H1 (cell line): ENCODE measurements around the gene COX6A1. TPM values are rescaled to one million over a fixed set of nuclear protein-coding genes. Genes with fewer than 3 reads are reported as not detected.

Experiments used
- CTCF ChIA-PET: fragments of 300-600 bp; sonication (Branson Sonifier 250); formaldehyde crosslinking; loops from one replicate; lab custom pipeline; 2021; ENCODE audit not compliant: partially characterized antibody; lab: Charles Lee
- POLR2A ChIA-PET: fragments of 300-600 bp; sonication (Branson Sonifier 250); formaldehyde crosslinking; loops from one replicate; lab custom pipeline; 2021; ENCODE audit warnings: inconsistent platforms; ENCODE audit not compliant: partially characterized antibody; lab: Charles Lee
- DNase-seq, 2 experiments: peaks; one replicate each; pipeline versions ENCODE4 v3.0.0 to v3.0.0-alpha.2; 2010 to 2022; ENCODE audit warnings: low spot score in 2 of 2, low read depth in 1 of 2, mixed read lengths in 1 of 2
- FAIRE-seq: peaks from 2 replicates; lab custom pipeline; 2011; peaks lifted over from hg19 to GRCh38; lab: Jason Lieb, UNC
- H2AFZ ChIP-seq: 2 replicates; pipeline ENCODE4 v1.8.1; 2012; ENCODE audit warnings: low read length, inconsistent platforms
- H2AK5ac ChIP-seq: 2 replicates; pipeline ENCODE4 v1.6.1; 2013; ENCODE audit warnings: low read depth, low read length
- H2BK120ac ChIP-seq: replicated peaks from 2 replicates; pipeline ENCODE3; 2013; ENCODE audit warnings: low read depth, low read length, inconsistent platforms
- H2BK12ac ChIP-seq: 2 replicates; pipeline ENCODE4 v1.6.1; 2013; ENCODE audit warnings: low read depth, low read length
- H2BK15ac ChIP-seq: 2 replicates; pipeline ENCODE4 v1.6.1; 2013; ENCODE audit warnings: low read length
- H2BK20ac ChIP-seq: 2 replicates; pipeline ENCODE4 v1.6.1; 2013; ENCODE audit warnings: low read length
- H2BK5ac ChIP-seq: 2 replicates; pipeline ENCODE4 v1.6.1; 2013; ENCODE audit warnings: low read depth, low read length
- H3K14ac ChIP-seq: 2 replicates; pipeline ENCODE4 v1.6.1; 2013; ENCODE audit warnings: inconsistent platforms; ENCODE audit not compliant: insufficient read length
- H3K18ac ChIP-seq: 2 replicates; pipeline ENCODE4 v1.6.1; 2013; ENCODE audit warnings: low read length; ENCODE audit errors: extremely low read depth
- H3K23ac ChIP-seq: 2 replicates; pipeline ENCODE4 v1.6.1; 2013; ENCODE audit warnings: inconsistent platforms; ENCODE audit not compliant: insufficient read length
- H3K23me2 ChIP-seq: 2 replicates; pipeline ENCODE4 v1.6.1; 2013; ENCODE audit warnings: low read depth, low read length
- H3K27ac ChIP-seq: 2 replicates; pipeline ENCODE4 v1.6.1; 2011; ENCODE audit warnings: low read depth, low read length, inconsistent platforms
- H3K27me3 ChIP-seq, 4 experiments: replicated peaks in 1 of 4; 1 replicate in 1 of 4; 2 replicates in 3 of 4; pipeline versions ENCODE4 v1.6.1 to v1.8.1; 2011 to 2013; ENCODE audit warnings: low read length in 3 of 4, mild to moderate bottlenecking in 3 of 4, inconsistent platforms in 2 of 4, mixed read lengths in 2 of 4, moderate library complexity in 1 of 4; ENCODE audit not compliant: control insufficient read depth in 3 of 4, insufficient read depth in 3 of 4; ENCODE audit errors: extremely low read depth in 1 of 4
- H3K36me3 ChIP-seq, 4 experiments: 2 replicates each; pipeline versions ENCODE4 v1.6.1 to v1.8.1; 2011 to 2013; ENCODE audit warnings: mild to moderate bottlenecking in 4 of 4, low read length in 3 of 4, moderate library complexity in 2 of 4, control low read depth in 1 of 4, inconsistent platforms in 1 of 4; ENCODE audit not compliant: insufficient read depth in 4 of 4, control insufficient read depth in 2 of 4
- H3K4ac ChIP-seq: replicated peaks from 2 replicates; pipeline ENCODE3; 2013; ENCODE audit warnings: low read length, low read depth, mixed read lengths, inconsistent platforms; ENCODE audit not compliant: insufficient read length
- H3K4me1 ChIP-seq, 4 experiments: replicated peaks in 1 of 4; 1 replicate in 1 of 4; 2 replicates in 3 of 4; pipeline versions ENCODE4 v1.6.1 to v1.8.1; 2011 to 2013; ENCODE audit warnings: low read length in 3 of 4, inconsistent platforms in 2 of 4, mixed read lengths in 1 of 4; ENCODE audit not compliant: insufficient read depth in 4 of 4, control insufficient read depth in 3 of 4
- H3K4me2 ChIP-seq, 2 experiments: 2 replicates each; pipeline versions ENCODE4 v1.6.1 to v1.8.1; 2011 to 2013; ENCODE audit warnings: low read depth in 2 of 2, low read length in 2 of 2, control low read depth in 1 of 2, inconsistent platforms in 1 of 2, mild to moderate bottlenecking in 1 of 2; ENCODE audit not compliant: insufficient read depth in 1 of 2
- H3K4me3 ChIP-seq, 4 experiments: fragments of 200-600, 300-600 bp in 1 of 4; sonication (generic), shearing (Covaris generic), sonication (Bioruptor Twin) in 1 of 4; 2 replicates each; pipeline versions ENCODE4 v1.5.1 to v1.8.1; 2011 to 2016; ENCODE audit warnings: low read length in 4 of 4, low read depth in 3 of 4, control low read depth in 2 of 4, inconsistent platforms in 2 of 4, mild to moderate bottlenecking in 2 of 4, mixed read lengths in 1 of 4, moderate library complexity in 1 of 4; ENCODE audit not compliant: insufficient read depth in 2 of 4; ENCODE audit errors: extremely low read depth in 1 of 4
- H3K56ac ChIP-seq: replicated peaks from 2 replicates; pipeline ENCODE3; 2013; ENCODE audit warnings: low read depth, mild to moderate bottlenecking, mixed read lengths, low read length, inconsistent platforms; ENCODE audit not compliant: insufficient read length
- H3K79me1 ChIP-seq: 2 replicates; pipeline ENCODE4 v1.6.1; 2013; ENCODE audit warnings: low read depth, low read length, control low read depth
- H3K79me2 ChIP-seq, 2 experiments: 2 replicates each; pipeline versions ENCODE4 v1.6.1 to v1.8.1; 2012 to 2013; ENCODE audit warnings: low read length in 2 of 2, mild to moderate bottlenecking in 2 of 2, inconsistent platforms in 1 of 2; ENCODE audit not compliant: insufficient read depth in 2 of 2, control insufficient read depth in 1 of 2
- H3K9ac ChIP-seq, 4 experiments: replicated peaks in 1 of 4; 1 replicate in 1 of 4; 2 replicates in 3 of 4; pipeline versions ENCODE4 v1.6.1 to v1.8.1; 2011 to 2013; ENCODE audit warnings: low read depth in 3 of 4, low read length in 3 of 4, control low read depth in 2 of 4, mild to moderate bottlenecking in 2 of 4, moderate library complexity in 2 of 4, inconsistent platforms in 1 of 4; ENCODE audit errors: extremely low read depth in 1 of 4
- H3K9me3 ChIP-seq, 2 experiments: 2 replicates each; pipeline versions ENCODE4 v1.6.1 to v1.8.1; 2012 to 2013; ENCODE audit warnings: mild to moderate bottlenecking in 2 of 2, moderate library complexity in 2 of 2, control low read depth in 1 of 2, inconsistent platforms in 1 of 2, low read depth in 1 of 2, low read length in 1 of 2, mixed read lengths in 1 of 2; ENCODE audit not compliant: insufficient read depth in 2 of 2
- H4K20me1 ChIP-seq, 2 experiments: replicated peaks in 1 of 2; 2 replicates each; pipeline versions ENCODE3 to v1.8.1; 2011 to 2013; ENCODE audit warnings: inconsistent platforms in 2 of 2, low read length in 2 of 2, mild to moderate bottlenecking in 1 of 2; ENCODE audit not compliant: insufficient read depth in 2 of 2, control insufficient read depth in 1 of 2
- H4K5ac ChIP-seq: 2 replicates; pipeline ENCODE4 v1.6.1; 2013; ENCODE audit warnings: low read length, low read depth, mixed read lengths, inconsistent platforms; ENCODE audit not compliant: insufficient read length
- H4K8ac ChIP-seq: 2 replicates; pipeline ENCODE4 v1.8.0; 2013; ENCODE audit warnings: mild to moderate bottlenecking, moderate library complexity, low read length, inconsistent platforms; ENCODE audit not compliant: insufficient read depth; ENCODE audit errors: extremely low read depth
- H4K91ac ChIP-seq: replicated peaks from 2 replicates; pipeline ENCODE3; 2013; ENCODE audit warnings: low read length, mixed read lengths, inconsistent platforms; ENCODE audit not compliant: insufficient read length
- CTBP2 ChIP-seq: IDR thresholded peaks from 2 replicates; pipeline ENCODE4 v1.7.0; 2011; ENCODE audit warnings: borderline replicate concordance, mild to moderate bottlenecking, moderate library complexity, mixed read lengths, low read length; ENCODE audit not compliant: insufficient read depth, insufficient read length
- GABPA ChIP-seq: IDR thresholded peaks from 2 replicates; pipeline ENCODE4 v1.6.1; 2011; ENCODE audit warnings: mild to moderate bottlenecking, low read length, moderate library complexity, borderline replicate concordance; ENCODE audit not compliant: insufficient read depth
- KDM4A ChIP-seq: IDR thresholded peaks from one replicate; pipeline ENCODE4 v1.7.1; 2012; ENCODE audit warnings: low read depth, mild to moderate bottlenecking, moderate library complexity, low read length, inconsistent platforms; ENCODE audit not compliant: severe bottlenecking
- KDM5A ChIP-seq: fragments of 200-600 bp; IDR thresholded peaks from 2 replicates; pipeline ENCODE4 v1.7.1; 2012; ENCODE audit warnings: mild to moderate bottlenecking, low read length, inconsistent platforms, mixed read lengths
- SRF ChIP-seq: IDR thresholded peaks from 2 replicates; pipeline ENCODE4 v1.6.1; 2011; ENCODE audit warnings: mild to moderate bottlenecking, low read depth, low read length, moderate library complexity
- TBP ChIP-seq: IDR thresholded peaks from 2 replicates; pipeline ENCODE4 v1.6.1; 2011; ENCODE audit warnings: low read depth, low read length, improper control_type of control experiment
- WGBS, 2 experiments: shearing (Covaris generic) in 1 of 2; methylation state at CpG; one replicate each; pipeline versions ENCODE4 v1.1.6 to v1.1.7; 2013 to 2015; ENCODE audit warnings: low lambda C conversion rate in 2 of 2, mixed read lengths in 2 of 2, inconsistent platforms in 1 of 2, low coverage in 1 of 2, missing lambda C conversion rate in 1 of 2; ENCODE audit not compliant: insufficient replicate concordance in 2 of 2, insufficient coverage in 1 of 2, insufficient read length in 1 of 2; ENCODE audit errors: extremely low coverage in 1 of 2, missing lambda C conversion rate in 1 of 2; 5-methylcytosine and 5-hydroxymethylcytosine counted together
- polyA plus RNA-seq, 7 experiments: library from polyadenylated mRNA; depleted of rRNA in 3 of 7; stranded (reverse) in 5 of 7; unstranded in 2 of 7; fragments of >200 nt in 5 of 7; fragments of 200-250 nt in 2 of 7; gene quantifications; 1 replicate in 5 of 7; 2 replicates in 1 of 7; 4 replicates in 1 of 7; pipeline versions ENCODE4 v1.2.1 to v1.2.3, GENCODE V29; 2011 to 2013; ENCODE audit warnings: missing spikeins in 2 of 7, mixed read lengths in 2 of 7
- total RNA-seq: library from RNA; stranded (reverse); fragmentation: NEBNext Ultra II Directional; extraction: Animal tissue kit (Norgen Biotek cat#: 25700); gene quantifications from 2 replicates; pipeline ENCODE4 v1.2.1, GENCODE V29; 2021

The COX6A1 gene
- total and polyA plus RNA-seq, 2 of the 8 experiments (the other 6 are each of a cell fraction or from before 2014, with no cell fraction given), result 437 to 2,792 TPM

- Histone ChIP-seq H2AK5ac (no peak overlapping the region), H2BK12ac (no peak overlapping the region), H3K18ac (no peak overlapping the region), H2BK120ac (no peak overlapping the region), H4K20me1 (peaks cover 0 to 1% of the 10 kb centered on the region in 2 experiments), H3K56ac (no peak overlapping the region), H3K23ac (no peak overlapping the region), H3K9ac (no peak overlapping the region; a peak in 1 of 7 replicates), H4K5ac (no peak overlapping the region), H3K4me1 (peaks cover 0 to 5% (median 0%) of the 10 kb centered on the region in 4 experiments; a peak in 2 of 7 replicates), H3K27ac (no peak overlapping the region), H2BK15ac (no peak overlapping the region), H3K27me3 (no peaks in the 10 kb centered on the region), H3K79me1 (no peaks in the 10 kb centered on the region), H4K8ac (no peak overlapping the region), H3K4ac (no peak overlapping the region), H4K91ac (no peak overlapping the region), H2BK20ac (no peak overlapping the region), H3K79me2 (no peaks in the 10 kb centered on the region), H2BK5ac (no peak overlapping the region), H3K9me3 (no peaks in the 10 kb centered on the region), H3K23me2 (peaks cover 2% of the 10 kb centered on the region; the same call in 1 of the 2 replicates), H3K4me2 (no peak overlapping the region), H3K14ac (no peak overlapping the region), H3K4me3 (no peak overlapping the region), H3K36me3 (no peaks in the 10 kb centered on the region), H2AFZ (no peak overlapping the region)
- no peak for DNase-seq
- ChIA-PET POLR2A (interaction anchor here (0.6 to 18.7 kb wide), 10 partner anchors 8 to 204 kb away, joined by 3 to 365 read pairs (median 4); partner anchors contain the start of genes DYNLL1, GATC, RNU4-1 and RNU4-2), CTCF (interaction anchor here (0.6 to 1.2 kb wide), 8 partner anchors 9 to 1469 kb away, joined by 3 to 4 read pairs (median 3); partner anchors contain the start of gene SIRT4)
- FAIRE-seq, result no peak
- 43% methylated on average over 2 of the region's 2 CpGs; no CpG with 5 or more reads in 1 of the 2 experiments for WGBS, 2 experiments
- TF ChIP-seq TBP (no peak), KDM4A (no peak), CTBP2 (no peak), GABPA (no peak), SRF (no peak), KDM5A (no peak)
These were observed 36.7 kb downstream of the COX6A1 start for GRCh38 chr12:120474616-120474960.
